ENCODE results near the gene NAV1.
A peak's percentile ranks its signal among the peaks of the same experiment; 100 is the strongest.

NAV1 gene

GRCh38 chr1:201556841-201557571 is 18.1 kb downstream of the NAV1 start:
- H3K4me3 ChIP-seq (ENCODE audit: low read length): no peak overlapping the region
- no peak for TF ChIP-seq CTCF (conservative IDR thresholded peaks at IDR 0.05; ENCODE audit: low read length)
- DNase-seq (ENCODE audit: low read depth): peak; percentile 71

GRCh38 chr1:201557572-201557958 is 18.6 kb downstream of the NAV1 start:
- no peak for TF ChIP-seq CTCF (conservative IDR thresholded peaks at IDR 0.05; ENCODE audit: low read length)
- peak; percentile 45 for DNase-seq (ENCODE audit: low read depth)
- H3K4me3 ChIP-seq (ENCODE audit: low read length): no peak overlapping the region

GRCh38 chr1:201559679-201560162 is 20.8 kb downstream of the NAV1 start:
- peak; percentile 88 for DNase-seq (ENCODE audit: low read depth)
- peak; percentile 96 for TF ChIP-seq CTCF (conservative IDR thresholded peaks at IDR 0.05; ENCODE audit: low read length)
- no peak overlapping the region for H3K4me3 ChIP-seq (ENCODE audit: low read length)

- peak; percentile 68 for DNase-seq (ENCODE audit: low read depth)
- no peak overlapping the region for H3K4me3 ChIP-seq (ENCODE audit: low read length)
- no peak for TF ChIP-seq CTCF (conservative IDR thresholded peaks at IDR 0.05; ENCODE audit: low read length)
Observed at GRCh38 chr1:201560328-201561194, 21.6 kb downstream of the NAV1 start.

- peak; percentile 67 for DNase-seq (ENCODE audit: low read depth)
- no peak overlapping the region for H3K4me3 ChIP-seq (ENCODE audit: low read length)
- TF ChIP-seq CTCF (conservative IDR thresholded peaks at IDR 0.05; ENCODE audit: low read length): no peak
Observed at GRCh38 chr1:201561195-201561564, 22.3 kb downstream of the NAV1 start.

- peak; percentile 42 for DNase-seq (ENCODE audit: low read depth)
- no peak overlapping the region for H3K4me3 ChIP-seq (ENCODE audit: low read length)
- TF ChIP-seq CTCF (conservative IDR thresholded peaks at IDR 0.05; ENCODE audit: low read length): no peak
Observed at GRCh38 chr1:201561601-201562000, 22.7 kb downstream of the NAV1 start.
